Karpas-422 (cell line): ENCODE data around the gene RAMP1. TPM values are rescaled to one million over a fixed set of nuclear protein-coding genes. Genes with fewer than 3 reads are reported as not detected.

Experiments used
- DNase-seq: peaks from one replicate; pipeline ENCODE4 v3.0.0-alpha.2; 2015
- H2AFZ ChIP-seq: fragments of 200-600 bp; sonication (generic); 2 replicates; pipeline ENCODE4 v1.6.1; 2014; ENCODE audit warnings: antibody characterized with exemption, low read length, mixed read lengths
- H3K27ac ChIP-seq: fragments of 200-600 bp; sonication (generic); 2 replicates; pipeline ENCODE4 v1.5.1; 2014; ENCODE audit warnings: mild to moderate bottlenecking, low read length, moderate library complexity
- H3K27me3 ChIP-seq: fragments of 200-600 bp; sonication (generic); 2 replicates; pipeline ENCODE4 v1.6.1; 2014; ENCODE audit warnings: low read length, mixed read lengths
- H3K36me3 ChIP-seq: fragments of 200-600 bp; sonication (generic); 2 replicates; pipeline ENCODE4 v1.6.1; 2014; ENCODE audit warnings: low read length, mixed read lengths; ENCODE audit not compliant: insufficient read depth
- H3K4me1 ChIP-seq: fragments of 200-600 bp; sonication (generic); 2 replicates; pipeline ENCODE4 v1.6.1; 2014; ENCODE audit warnings: mild to moderate bottlenecking, low read length, mixed read lengths
- H3K4me2 ChIP-seq: fragments of 200-600 bp; sonication (generic); 2 replicates; pipeline ENCODE4 v1.6.1; 2014; ENCODE audit warnings: low read length, low read depth, mild to moderate bottlenecking; ENCODE audit not compliant: poor library complexity, severe bottlenecking
- H3K4me3 ChIP-seq: fragments of 200-600 bp; sonication (generic); 2 replicates; pipeline ENCODE4 v1.5.1; 2014; ENCODE audit warnings: mild to moderate bottlenecking, antibody characterized with exemption, low read length, mixed read lengths
- H3K79me2 ChIP-seq: fragments of 200-600 bp; sonication (generic); 2 replicates; pipeline ENCODE4 v1.6.1; 2014; ENCODE audit warnings: mild to moderate bottlenecking, low read length, mixed read lengths
- H3K9ac ChIP-seq: fragments of 200-600 bp; sonication (generic); 2 replicates; pipeline ENCODE4 v1.6.0; 2014; ENCODE audit warnings: low read length
- H3K9me2 ChIP-seq: fragments of 200-600 bp; sonication (generic), shearing (Covaris generic); replicated peaks from 2 replicates; pipeline ENCODE4 v1.6.0; 2014; ENCODE audit warnings: mild to moderate bottlenecking, low read length, moderate library complexity; ENCODE audit not compliant: insufficient read depth
- H3K9me3 ChIP-seq: fragments of 300-700, 200-600 bp; sonication (generic); 2 replicates; pipeline ENCODE4 v1.6.1; 2014; ENCODE audit warnings: low read length, mixed read lengths
- H4K20me1 ChIP-seq: fragments of 200-600 bp; sonication (generic); 2 replicates; pipeline ENCODE4 v1.6.1; 2014; ENCODE audit warnings: mild to moderate bottlenecking, antibody characterized with exemption, low read length, low read depth; ENCODE audit not compliant: insufficient read depth
- total RNA-seq: library from RNA; depleted of rRNA; stranded (reverse); fragments of >200 nt; shearing (Covaris generic); gene quantifications from 2 replicates; pipeline ENCODE4 v1.2.3, GENCODE V29; 2014; ENCODE audit warnings: low replicate concordance

RAMP1 gene
- total RNA-seq, 1 experiment from 2014 or later, result not detected

DNA sequence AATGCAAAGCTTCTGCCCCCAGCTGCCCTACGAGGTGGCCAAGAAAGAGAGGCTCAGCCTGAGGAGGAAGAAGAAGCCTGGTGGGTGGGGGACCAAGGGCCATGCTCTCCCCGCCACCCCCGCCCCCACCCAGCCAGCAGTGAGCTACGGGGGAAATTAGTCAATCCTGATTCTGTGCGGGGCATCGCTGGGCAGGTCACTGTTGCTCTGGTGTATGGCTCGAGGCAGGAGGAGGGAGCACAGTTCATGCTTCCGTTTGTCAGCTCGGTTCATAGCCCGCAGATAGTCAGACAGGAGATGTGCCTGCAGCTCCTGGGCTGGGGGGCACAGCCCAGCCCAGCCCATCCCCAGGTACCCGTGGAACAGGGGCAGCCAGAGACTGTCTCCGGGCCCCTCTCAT lies 17.1 kb downstream of the RAMP1 start:
- no peak overlapping the region for H3K9ac ChIP-seq
- H2AFZ ChIP-seq, result no peak overlapping the region
- H4K20me1 ChIP-seq, result no peaks in the 10 kb centered on the region
- no peaks in the 10 kb centered on the region for H3K9me2 ChIP-seq
- H3K27me3 ChIP-seq, result no peaks in the 10 kb centered on the region
- no peaks in the 10 kb centered on the region for H3K36me3 ChIP-seq
- H3K4me3 ChIP-seq, result no peak overlapping the region
- no peak overlapping the region for H3K27ac ChIP-seq
- H3K4me2 ChIP-seq, result no peak overlapping the region
- H3K9me3 ChIP-seq, result no peaks in the 10 kb centered on the region
- H3K79me2 ChIP-seq, result no peaks in the 10 kb centered on the region
- H3K4me1 ChIP-seq, result peaks cover 4% of the 10 kb centered on the region
- no peak for DNase-seq

DNA sequence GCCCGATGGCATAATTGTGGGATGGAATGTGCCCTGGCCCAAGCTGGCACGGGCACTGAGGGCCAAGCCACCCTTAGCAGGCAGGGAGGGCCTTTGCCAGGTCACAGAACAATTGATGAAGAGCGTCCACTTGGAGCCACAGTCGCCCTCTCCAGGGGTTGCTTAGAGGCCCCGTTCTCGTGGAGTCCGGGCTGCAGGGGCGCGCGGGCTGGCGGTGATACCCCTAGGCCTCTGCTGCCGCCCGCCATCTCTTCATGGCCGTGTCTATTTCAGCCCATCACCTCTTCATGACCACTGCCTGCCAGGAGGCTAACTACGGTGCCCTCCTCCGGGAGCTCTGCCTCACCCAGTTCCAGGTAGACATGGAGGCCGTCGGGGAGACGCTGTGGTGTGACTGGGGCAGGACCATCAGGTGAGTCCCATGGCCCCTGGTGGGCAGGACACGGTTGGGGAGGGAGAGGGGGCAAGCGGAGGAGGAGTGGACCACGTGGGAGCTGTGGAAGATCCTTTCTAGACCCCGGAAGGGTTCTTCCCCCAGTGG lies 17.6 kb downstream of the RAMP1 start:
- H3K79me2 ChIP-seq, result no peaks in the 10 kb centered on the region
- H3K9me2 ChIP-seq, result no peaks in the 10 kb centered on the region
- no peaks in the 10 kb centered on the region for H3K9me3 ChIP-seq
- no peak overlapping the region for H2AFZ ChIP-seq
- H3K36me3 ChIP-seq, result no peaks in the 10 kb centered on the region
- no peaks in the 10 kb centered on the region for H3K27me3 ChIP-seq
- no peaks in the 10 kb centered on the region for H3K4me1 ChIP-seq
- no peak overlapping the region for H3K4me3 ChIP-seq
- H3K4me2 ChIP-seq, result no peak overlapping the region
- no peak overlapping the region for H3K27ac ChIP-seq
- DNase-seq, result no peak
- no peak overlapping the region for H3K9ac ChIP-seq
- no peaks in the 10 kb centered on the region for H4K20me1 ChIP-seq

DNA sequence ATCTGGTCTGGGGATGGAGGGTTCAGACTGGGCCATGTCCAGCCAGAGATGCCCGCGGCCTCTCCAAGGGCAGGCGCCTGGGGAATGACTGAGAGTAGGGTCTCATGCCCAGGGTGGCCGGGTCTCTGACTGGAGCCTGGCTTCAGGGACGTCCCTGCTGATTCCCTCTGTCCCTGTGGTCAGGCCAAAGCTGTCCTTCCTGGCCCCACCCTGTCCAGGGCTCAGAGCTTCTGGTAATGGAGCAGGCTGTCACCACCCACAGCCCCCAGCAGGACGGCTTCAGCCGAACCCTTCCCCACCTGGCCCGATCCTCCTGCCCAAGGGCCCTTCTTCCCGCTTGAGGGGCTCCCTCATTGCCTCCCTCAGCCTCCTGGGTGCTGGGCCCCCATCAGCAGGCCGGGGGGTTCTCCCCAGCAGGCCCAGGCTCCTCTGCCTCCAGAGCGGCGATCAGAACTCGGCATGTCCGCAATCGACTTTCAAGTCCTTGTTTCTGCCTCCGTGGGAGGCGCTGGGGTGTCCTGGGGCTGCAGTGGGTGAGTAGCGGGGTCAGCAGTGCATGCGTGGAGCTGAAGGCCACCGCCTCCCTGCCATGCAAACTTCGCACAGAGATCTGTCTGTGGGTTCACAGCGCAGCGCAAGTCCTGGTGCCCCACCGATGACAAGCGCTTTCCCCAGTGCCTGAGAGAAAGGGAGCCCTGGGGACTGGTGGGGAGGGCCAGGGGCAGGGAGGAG lies 18.3 kb downstream of the RAMP1 start:
- no peaks in the 10 kb centered on the region for H3K9me3 ChIP-seq
- H3K4me1 ChIP-seq, result no peaks in the 10 kb centered on the region
- H3K79me2 ChIP-seq, result no peaks in the 10 kb centered on the region
- no peak overlapping the region for H2AFZ ChIP-seq
- no peak for DNase-seq
- no peak overlapping the region for H3K27ac ChIP-seq
- H3K4me2 ChIP-seq, result no peak overlapping the region
- H3K27me3 ChIP-seq, result no peaks in the 10 kb centered on the region
- H3K36me3 ChIP-seq, result no peaks in the 10 kb centered on the region
- no peaks in the 10 kb centered on the region for H4K20me1 ChIP-seq
- H3K9ac ChIP-seq, result no peak overlapping the region
- H3K9me2 ChIP-seq, result no peaks in the 10 kb centered on the region
- no peak overlapping the region for H3K4me3 ChIP-seq

DNA sequence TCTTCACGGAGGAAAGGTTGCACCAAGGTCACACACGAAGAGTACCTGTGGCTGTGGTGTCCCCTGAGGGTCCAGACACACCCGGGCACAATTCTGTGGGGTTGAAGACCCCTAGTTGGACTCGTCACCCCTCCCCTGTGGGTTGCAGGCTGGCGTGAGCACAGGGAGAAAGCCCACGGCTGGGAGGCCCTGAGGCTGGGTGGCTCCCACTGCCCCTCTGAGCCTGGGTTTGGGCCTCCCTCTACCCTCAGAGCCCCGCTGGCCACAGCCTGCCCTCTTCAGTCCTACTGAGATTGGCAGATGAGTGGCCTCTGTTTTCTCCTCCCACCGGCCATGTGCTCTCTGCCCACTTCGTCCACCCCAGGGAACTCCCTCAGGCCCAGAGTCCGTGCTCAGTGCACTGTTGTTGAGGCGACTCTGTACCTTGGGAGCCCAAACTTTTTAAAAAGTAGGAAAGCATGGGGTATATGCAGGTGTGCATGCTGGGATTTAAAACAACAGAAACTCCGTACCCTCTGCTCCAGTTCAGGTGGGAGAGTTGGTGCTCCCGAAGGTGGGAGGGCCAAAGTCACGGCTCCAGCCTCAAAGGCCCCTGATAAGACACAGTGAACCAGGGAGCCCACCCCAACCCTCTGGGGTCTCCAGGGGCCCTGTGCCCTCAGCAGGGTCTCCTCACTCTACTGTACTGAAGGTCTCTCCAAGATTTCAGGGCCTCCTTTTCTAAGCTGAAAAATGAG lies 19.1 kb downstream of the RAMP1 start:
- H4K20me1 ChIP-seq, result no peaks in the 10 kb centered on the region

DNA sequence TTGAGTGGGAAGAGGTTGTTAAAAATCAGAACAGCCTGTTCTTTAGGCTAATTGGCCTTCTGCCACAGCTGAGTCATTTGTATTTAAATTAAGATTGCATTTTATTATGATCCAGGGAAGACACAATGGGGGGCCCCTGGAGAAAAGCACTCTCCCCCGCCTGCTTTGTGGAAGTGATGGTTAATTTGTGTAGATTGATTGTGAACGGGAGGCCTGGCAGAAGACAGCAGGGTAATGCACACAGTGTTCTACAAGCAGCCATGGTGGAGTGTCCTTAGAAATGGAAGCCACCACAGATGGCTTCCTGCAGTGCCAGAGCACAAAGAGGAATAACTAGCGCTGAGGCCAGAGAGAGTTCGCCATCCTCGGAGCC lies 19.6 kb downstream of the RAMP1 start:
- H3K27ac ChIP-seq, result no peak overlapping the region
- no peaks in the 10 kb centered on the region for H4K20me1 ChIP-seq
- H3K79me2 ChIP-seq, result no peaks in the 10 kb centered on the region
- no peaks in the 10 kb centered on the region for H3K9me2 ChIP-seq
- H3K27me3 ChIP-seq, result no peaks in the 10 kb centered on the region
- H2AFZ ChIP-seq, result no peak overlapping the region
- no peak overlapping the region for H3K9ac ChIP-seq
- no peak overlapping the region for H3K4me2 ChIP-seq
- H3K36me3 ChIP-seq, result no peaks in the 10 kb centered on the region
- H3K4me3 ChIP-seq, result no peak overlapping the region
- no peaks in the 10 kb centered on the region for H3K4me1 ChIP-seq
- DNase-seq, result no peak
- no peaks in the 10 kb centered on the region for H3K9me3 ChIP-seq

More for the DNA sequence above, 19.1 kb downstream of the RAMP1 start:
- no peak overlapping the region for H3K27ac ChIP-seq
- no peaks in the 10 kb centered on the region for H3K79me2 ChIP-seq
- no peaks in the 10 kb centered on the region for H3K36me3 ChIP-seq
- no peak overlapping the region for H3K4me2 ChIP-seq
- no peak for DNase-seq
- H3K9me2 ChIP-seq, result no peaks in the 10 kb centered on the region
- H3K4me1 ChIP-seq, result no peaks in the 10 kb centered on the region
- no peaks in the 10 kb centered on the region for H3K9me3 ChIP-seq
- H3K27me3 ChIP-seq, result no peaks in the 10 kb centered on the region
- no peak overlapping the region for H3K4me3 ChIP-seq
- H2AFZ ChIP-seq, result no peak overlapping the region
- no peak overlapping the region for H3K9ac ChIP-seq

DNA sequence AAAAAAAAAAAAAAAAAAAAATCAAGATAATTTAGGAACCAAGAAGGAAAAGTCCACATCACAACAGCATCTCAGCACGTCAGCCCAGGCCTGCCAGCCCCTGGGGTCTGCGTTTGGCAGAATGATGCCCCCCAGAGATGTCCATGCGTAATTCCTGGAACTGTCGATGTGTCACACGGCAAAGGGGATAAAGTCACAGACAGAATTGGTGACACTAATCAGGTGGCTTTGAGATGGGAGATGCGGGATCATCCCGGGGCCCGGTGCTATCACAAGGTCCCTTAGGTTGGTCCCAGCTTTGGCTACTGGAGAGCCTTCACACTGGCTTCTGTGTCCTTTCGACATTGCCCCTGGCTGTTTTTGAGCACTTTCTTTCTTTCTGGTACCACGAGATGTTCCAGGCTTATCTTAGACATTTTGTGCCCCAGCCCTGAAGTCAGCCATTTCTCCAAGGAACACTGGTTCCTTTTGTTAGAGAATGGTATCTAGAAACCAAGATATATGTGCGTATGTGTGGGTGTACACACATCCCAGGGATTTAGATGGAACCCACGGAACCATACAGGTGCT lies 20.7 kb downstream of the RAMP1 start:
- H3K9me2 ChIP-seq, result no peaks in the 10 kb centered on the region
- H3K4me2 ChIP-seq, result no peak overlapping the region
- no peak for DNase-seq

DNA sequence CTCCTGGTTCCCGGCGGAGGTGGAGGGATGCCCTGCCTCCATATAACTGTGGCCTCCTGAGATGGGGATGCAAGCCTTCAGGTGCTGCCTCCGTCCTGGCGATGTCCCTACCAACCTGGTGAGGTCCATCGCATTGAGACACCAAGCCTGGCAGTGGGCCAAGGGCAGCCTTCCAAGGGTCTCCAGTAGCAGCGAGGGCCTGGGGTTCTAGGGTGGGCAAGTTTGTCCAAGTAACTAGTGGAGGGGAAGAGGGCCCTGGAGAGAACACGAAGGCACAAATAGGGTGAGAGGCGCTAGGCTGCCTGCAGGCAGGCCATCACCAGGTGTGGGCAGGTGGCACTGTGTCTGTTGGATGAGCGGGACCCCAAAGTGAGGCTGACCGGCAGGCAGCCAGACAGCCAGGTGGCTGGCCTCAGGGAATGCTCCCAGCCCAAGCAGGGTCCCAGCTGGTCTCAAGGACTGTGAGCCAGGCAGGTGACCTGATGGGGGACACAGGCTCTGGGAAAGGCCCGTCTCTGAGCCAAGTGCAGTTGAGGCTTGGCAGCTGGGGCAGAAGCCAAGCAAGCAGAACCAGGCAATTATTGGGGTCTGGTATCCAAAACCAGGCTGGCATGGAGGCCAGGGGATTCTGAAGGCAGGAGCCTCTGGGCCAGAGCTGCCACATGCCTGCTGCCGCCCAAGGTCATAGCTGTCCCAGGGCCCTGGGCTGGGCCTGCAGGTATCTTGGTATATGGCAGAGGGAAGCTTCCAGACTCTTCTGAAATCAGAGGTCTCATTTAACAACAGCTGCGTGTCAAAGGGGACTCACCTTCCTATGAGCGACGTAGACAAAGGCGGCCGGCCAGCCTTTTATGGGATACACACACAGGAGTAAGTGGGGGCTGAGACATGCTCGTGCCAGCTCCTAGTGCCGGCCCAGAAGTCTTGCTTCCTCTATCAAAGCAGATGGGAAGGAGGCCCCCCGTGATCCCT lies 23.4 kb downstream of the RAMP1 start:
- no peaks in the 10 kb centered on the region for H3K4me1 ChIP-seq
- no peak for DNase-seq
- H3K27me3 ChIP-seq, result no peaks in the 10 kb centered on the region

More for the DNA sequence above, 20.7 kb downstream of the RAMP1 start:
- no peaks in the 10 kb centered on the region for H3K36me3 ChIP-seq
- no peak overlapping the region for H3K9ac ChIP-seq
- H3K79me2 ChIP-seq, result no peaks in the 10 kb centered on the region
- H3K9me3 ChIP-seq, result no peaks in the 10 kb centered on the region
- no peak overlapping the region for H3K4me3 ChIP-seq
- no peak overlapping the region for H2AFZ ChIP-seq
- no peaks in the 10 kb centered on the region for H3K27me3 ChIP-seq
- no peak overlapping the region for H3K27ac ChIP-seq
- H3K4me1 ChIP-seq, result no peaks in the 10 kb centered on the region
- H4K20me1 ChIP-seq, result no peaks in the 10 kb centered on the region

More for the DNA sequence above, 23.4 kb downstream of the RAMP1 start:
- no peak overlapping the region for H2AFZ ChIP-seq
- H4K20me1 ChIP-seq, result no peaks in the 10 kb centered on the region
- H3K36me3 ChIP-seq, result no peaks in the 10 kb centered on the region
- no peak overlapping the region for H3K4me3 ChIP-seq
- no peaks in the 10 kb centered on the region for H3K9me2 ChIP-seq
- H3K27ac ChIP-seq, result no peak overlapping the region
- H3K9ac ChIP-seq, result no peak overlapping the region
- no peaks in the 10 kb centered on the region for H3K9me3 ChIP-seq
- H3K79me2 ChIP-seq, result no peaks in the 10 kb centered on the region
- H3K4me2 ChIP-seq, result no peak overlapping the region
